A673 (cell line): ENCODE data around the gene LRSAM1. TPM values are rescaled to one million over a fixed set of nuclear protein-coding genes. Genes with fewer than 3 reads are reported as not detected.

Experiments
- BruUV-seq: library from RNA; stranded (reverse); fragments of 400-500 nt; replicated peaks from 2 replicates; lab custom pipeline; 2021; lab: Mats Ljungman, UMichigan
- CTCF ChIA-PET: fragments of 300-600 bp; sonication (Branson Sonifier 250); formaldehyde crosslinking; loops from one replicate; lab custom pipeline; 2022; ENCODE audit warnings: antibody characterized with exemption; lab: Charles Lee
- POLR2A ChIA-PET: fragments of 300-600 bp; sonication (Branson Sonifier 250); formaldehyde crosslinking; loops from one replicate; lab custom pipeline; 2022; ENCODE audit warnings: antibody characterized with exemption; ENCODE audit not compliant: low non-redundant PET; lab: Charles Lee
- DNase-seq: peaks from one replicate; pipeline ENCODE4 v3.0.0-alpha.2; 2015; ENCODE audit warnings: low spot score
- H3K27ac ChIP-seq: fragments of 200-600 bp; sonication (generic); 2 replicates; pipeline ENCODE4 v1.5.1; 2016; ENCODE audit warnings: mixed run types, low read depth, mild to moderate bottlenecking, mixed read lengths, antibody characterized with exemption, low read length; ENCODE audit not compliant: poor library complexity, severe bottlenecking
- H3K27me3 ChIP-seq: fragments of 200-600 bp; sonication (generic); replicated peaks from 2 replicates; pipeline ENCODE4 v1.6.1; 2017; ENCODE audit warnings: mixed run types, low read depth, mild to moderate bottlenecking, mixed read lengths, antibody characterized with exemption, low read length; ENCODE audit not compliant: insufficient read depth, poor library complexity
- H3K36me3 ChIP-seq: fragments of 200-600 bp; sonication (generic); 2 replicates; pipeline ENCODE4 v1.6.1; 2016; ENCODE audit warnings: mixed run types, mild to moderate bottlenecking, mixed read lengths, antibody characterized with exemption, low read length; ENCODE audit not compliant: insufficient read depth, poor library complexity, severe bottlenecking
- H3K4me1 ChIP-seq: fragments of 200-600 bp; sonication (generic); 2 replicates; pipeline ENCODE4 v1.6.1; 2017; ENCODE audit warnings: mixed run types, mild to moderate bottlenecking, mixed read lengths, antibody characterized with exemption, low read length; ENCODE audit not compliant: insufficient read depth, poor library complexity, severe bottlenecking
- H3K4me3 ChIP-seq: fragments of 200-600 bp; sonication (generic); 2 replicates; pipeline ENCODE4 v1.5.1; 2016; ENCODE audit warnings: low read depth, mixed run types, mild to moderate bottlenecking, mixed read lengths, low read length; ENCODE audit not compliant: poor library complexity, severe bottlenecking
- H3K9me3 ChIP-seq: fragments of 200-600 bp; sonication (generic); 2 replicates; pipeline ENCODE4 v1.6.1; 2016; ENCODE audit warnings: mixed run types, low read depth, mild to moderate bottlenecking, mixed read lengths, antibody characterized with exemption, low read length; ENCODE audit not compliant: poor library complexity, severe bottlenecking
- CTCF ChIP-seq: fragments of 300-800, 200-600 bp; sonication (generic); conservative IDR thresholded peaks from 2 replicates; pipeline ENCODE4 v1.5.1; 2017; ENCODE audit warnings: low read depth, mild to moderate bottlenecking, antibody characterized with exemption, low read length, moderate library complexity, mixed read lengths
- EZH2 ChIP-seq: fragments of 200-600 bp; sonication (generic); IDR thresholded peaks from 2 replicates; pipeline ENCODE4 v1.6.1; 2017; ENCODE audit warnings: borderline replicate concordance, low read depth, mild to moderate bottlenecking, mixed read lengths, antibody characterized with exemption, low read length; ENCODE audit not compliant: poor library complexity, severe bottlenecking
- intact Hi-C: fragments of 100-400 bp; cut with micrococcal nuclease; formaldehyde crosslinking; loops from one replicate; pipeline ENCODE4 v1.10.0; 2022; ENCODE audit not compliant: unreplicated experiment
- total RNA-seq: library from RNA; stranded (reverse); gene quantifications from 2 replicates; pipeline ENCODE4 v1.2.3, GENCODE V29; 2021

LRSAM1 gene
- total RNA-seq, 1 experiment from 2014 or later = 15.8 TPM

- DNase-seq = no peak
- intact Hi-C loops = no loop called here
- POLR2A ChIA-PET = interaction anchor here (0.7 kb wide), 1 partner anchor 1155 kb away, joined by 9 read pairs; no protein-coding TSS in a partner anchor
- Histone ChIP-seq H3K4me3 (no peak overlapping the region), H3K4me1 (no peaks in the 10 kb centered on the region), H3K36me3 (no peaks in the 10 kb centered on the region), H3K9me3 (no peaks in the 10 kb centered on the region), H3K27ac (no peak overlapping the region), H3K27me3 (no peaks in the 10 kb centered on the region)
- CTCF ChIA-PET = no interaction called here
- no peak for TF ChIP-seq EZH2
- TF ChIP-seq CTCF = no peak
- BruUV-seq = no TSS peak
These were observed 36.2 kb upstream of the LRSAM1 start for GRCh38 chr9:127415141-127415540.

GRCh38 chr9:127415657-127416056 is 35.7 kb upstream of the LRSAM1 start:
- Histone ChIP-seq H3K27ac (no peak overlapping the region), H3K9me3 (no peaks in the 10 kb centered on the region), H3K27me3 (no peaks in the 10 kb centered on the region), H3K4me3 (no peak overlapping the region), H3K4me1 (no peaks in the 10 kb centered on the region), H3K36me3 (no peaks in the 10 kb centered on the region)
- POLR2A ChIA-PET = interaction anchor here (0.7 kb wide), 1 partner anchor 1155 kb away, joined by 9 read pairs; no protein-coding TSS in a partner anchor
- TF ChIP-seq EZH2 = no peak
- no peak for TF ChIP-seq CTCF
- BruUV-seq = no TSS peak
- DNase-seq = no peak
- intact Hi-C loops = no loop called here
- CTCF ChIA-PET = no interaction called here

GRCh38 chr9:127417131-127418036 is 33.9 kb upstream of the LRSAM1 start:
- H3K36me3 ChIP-seq = no peaks in the 10 kb centered on the region
- H3K4me1 ChIP-seq = no peaks in the 10 kb centered on the region
- H3K9me3 ChIP-seq = no peaks in the 10 kb centered on the region
- no peak overlapping the region for H3K27ac ChIP-seq
- no TSS peak for BruUV-seq
- no peak for DNase-seq
- no peaks in the 10 kb centered on the region for H3K27me3 ChIP-seq
- intact Hi-C loops = no loop called here
- ChIA-PET CTCF (no interaction called here), POLR2A (no interaction called here)
- no peak overlapping the region for H3K4me3 ChIP-seq
- TF ChIP-seq EZH2 (no peak), CTCF (no peak)
